ENCODE measurements around the gene TSHZ1. TPM values are rescaled to one million over a fixed set of nuclear protein-coding genes. Genes with fewer than 3 reads are reported as not detected.

Gene TSHZ1
- total RNA-seq, 1 donor from 2014 or later = 17.0 TPM

- DNase-seq = no peak
- Histone ChIP-seq H3K27ac (no peak overlapping the region), H3K4me3 (no peak overlapping the region), H3K36me3 (no peaks in the 10 kb centered on the region), H3K9me3 (no peaks in the 10 kb centered on the region), H3K4me1 (peaks cover 6% of the 10 kb centered on the region), H3K27me3 (ENCODE audit: low read depth) (no peaks in the 10 kb centered on the region)
- intact Hi-C loops (cut with DNase I) = no loop called here
- TF ChIP-seq, protein P1, sequence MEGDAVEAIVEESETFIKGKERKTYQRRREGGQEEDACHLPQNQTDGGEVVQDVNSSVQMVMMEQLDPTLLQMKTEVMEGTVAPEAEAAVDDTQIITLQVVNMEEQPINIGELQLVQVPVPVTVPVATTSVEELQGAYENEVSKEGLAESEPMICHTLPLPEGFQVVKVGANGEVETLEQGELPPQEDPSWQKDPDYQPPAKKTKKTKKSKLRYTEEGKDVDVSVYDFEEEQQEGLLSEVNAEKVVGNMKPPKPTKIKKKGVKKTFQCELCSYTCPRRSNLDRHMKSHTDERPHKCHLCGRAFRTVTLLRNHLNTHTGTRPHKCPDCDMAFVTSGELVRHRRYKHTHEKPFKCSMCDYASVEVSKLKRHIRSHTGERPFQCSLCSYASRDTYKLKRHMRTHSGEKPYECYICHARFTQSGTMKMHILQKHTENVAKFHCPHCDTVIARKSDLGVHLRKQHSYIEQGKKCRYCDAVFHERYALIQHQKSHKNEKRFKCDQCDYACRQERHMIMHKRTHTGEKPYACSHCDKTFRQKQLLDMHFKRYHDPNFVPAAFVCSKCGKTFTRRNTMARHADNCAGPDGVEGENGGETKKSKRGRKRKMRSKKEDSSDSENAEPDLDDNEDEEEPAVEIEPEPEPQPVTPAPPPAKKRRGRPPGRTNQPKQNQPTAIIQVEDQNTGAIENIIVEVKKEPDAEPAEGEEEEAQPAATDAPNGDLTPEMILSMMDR (IDR thresholded peaks at IDR 0.05) = no peak
- ATAC-seq = no peak
These were observed 55.3 kb downstream of the TSHZ1 start for GRCh38 chr18:75265872-75266271.

DNA sequence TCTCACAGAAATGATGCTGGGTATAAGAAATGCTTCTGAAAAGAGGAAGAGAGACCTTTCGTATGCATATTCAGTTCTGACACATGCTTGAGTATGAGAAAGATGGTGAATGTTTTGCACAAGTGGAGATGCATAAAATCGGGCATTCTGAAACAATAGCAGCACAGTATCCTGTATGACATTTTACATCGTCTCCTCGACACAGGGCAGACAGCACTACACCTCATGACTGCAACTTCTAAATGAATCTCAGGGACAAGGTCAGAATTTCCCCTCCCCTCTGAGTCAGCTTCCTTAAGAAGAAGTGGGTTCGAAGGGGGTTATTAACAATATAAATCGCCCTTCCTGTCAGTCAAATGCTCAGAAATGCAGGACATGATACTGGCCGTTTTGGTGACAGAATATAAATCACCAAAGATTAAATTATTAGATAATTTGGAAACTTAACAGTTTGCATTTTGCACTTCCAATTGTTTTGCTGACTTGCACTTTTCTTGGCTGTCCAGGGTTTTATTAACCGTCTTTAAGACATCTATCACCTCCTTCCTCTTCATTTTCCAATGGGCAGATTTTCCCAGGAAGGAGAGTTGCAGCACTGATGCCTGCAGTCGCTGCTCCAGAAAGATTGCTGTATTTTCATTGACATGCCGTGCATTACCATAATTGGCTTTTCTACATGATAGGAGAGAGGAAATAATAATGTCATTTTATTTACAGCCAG lies 57.2 kb downstream of the TSHZ1 start:
- DNase-seq (no peak), ATAC-seq (no peak)
- intact Hi-C loops (cut with DNase I) = no loop called here
- no peaks in the 10 kb centered on the region for H3K27me3 ChIP-seq (ENCODE audit: low read depth)
- no peaks in the 10 kb centered on the region for H3K9me3 ChIP-seq
- H3K4me1 ChIP-seq = peaks cover 6% of the 10 kb centered on the region
- H3K4me3 ChIP-seq = no peak overlapping the region
- no peak overlapping the region for H3K27ac ChIP-seq
- H3K36me3 ChIP-seq = no peaks in the 10 kb centered on the region
- TF ChIP-seq, protein P1 (IDR thresholded peaks at IDR 0.05) = no peak

DNA sequence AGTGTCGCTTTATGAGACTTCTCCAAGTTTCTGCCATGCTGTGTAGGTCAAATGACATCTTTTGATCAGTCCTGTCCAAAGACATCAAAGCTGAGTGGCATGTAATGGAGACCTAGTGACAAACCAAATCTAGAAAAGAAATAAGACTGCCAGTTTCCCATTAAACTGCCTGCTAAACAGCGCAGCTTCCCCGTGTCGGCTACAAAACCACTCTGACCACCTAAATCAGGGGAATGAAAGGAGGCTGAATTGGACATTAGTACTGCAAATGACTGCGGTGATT lies 57.7 kb downstream of the TSHZ1 start:
- Histone ChIP-seq H3K27ac (no peak overlapping the region), H3K9me3 (no peaks in the 10 kb centered on the region), H3K4me3 (no peak overlapping the region), H3K4me1 (peaks cover 6% of the 10 kb centered on the region), H3K27me3 (ENCODE audit: low read depth) (no peaks in the 10 kb centered on the region), H3K36me3 (no peaks in the 10 kb centered on the region)
- DNase-seq = no peak
- ATAC-seq = no peak
- intact Hi-C loops (cut with DNase I) = no loop called here
- TF ChIP-seq, protein P1 (IDR thresholded peaks at IDR 0.05) = no peak

GRCh38 chr18:75269124-75269680 lies 58.6 kb downstream of the TSHZ1 start:
- intact Hi-C loops (cut with DNase I) = no loop called here
- TF ChIP-seq, protein P1 (IDR thresholded peaks at IDR 0.05) = no peak
- ATAC-seq = no peak
- Histone ChIP-seq H3K4me1 (peaks cover 6% of the 10 kb centered on the region), H3K9me3 (no peaks in the 10 kb centered on the region), H3K27ac (no peak overlapping the region), H3K4me3 (no peak overlapping the region), H3K36me3 (no peaks in the 10 kb centered on the region), H3K27me3 (ENCODE audit: low read depth) (no peaks in the 10 kb centered on the region)
- DNase-seq = no peak

- Histone ChIP-seq H3K36me3 (no peaks in the 10 kb centered on the region), H3K27me3 (ENCODE audit: low read depth) (no peaks in the 10 kb centered on the region), H3K4me3 (no peak overlapping the region), H3K9me3 (no peaks in the 10 kb centered on the region), H3K4me1 (peaks cover 6% of the 10 kb centered on the region), H3K27ac (no peak overlapping the region)
- ATAC-seq (no peak), DNase-seq (no peak)
- TF ChIP-seq, protein P1 (IDR thresholded peaks at IDR 0.05) = no peak
- intact Hi-C loops (cut with DNase I) = no loop called here
These were observed 59.1 kb downstream of the TSHZ1 start for GRCh38 chr18:75269696-75270095.
